Hepatocyte (in vitro differentiated cells): ENCODE measurements around the gene EXPH5. TPM values are rescaled to one million over a fixed set of nuclear protein-coding genes. Genes with fewer than 3 reads are reported as not detected.

Source experiments
- DNase-seq: peaks from one replicate; pipeline ENCODE4 v3.0.0-alpha.2; 2016; ENCODE audit warnings: low spot score
- H2AFZ ChIP-seq: fragments of 200-600 bp; sonication (generic); 2 replicates; pipeline ENCODE4 v1.6.0; 2016; ENCODE audit warnings: antibody characterized with exemption, mild to moderate bottlenecking
- H3K27ac ChIP-seq: fragments of 200-600 bp; sonication (generic); 2 replicates; pipeline ENCODE4 v1.5.1; 2016; ENCODE audit warnings: mild to moderate bottlenecking
- H3K27me3 ChIP-seq: fragments of 200-600 bp; sonication (generic); 2 replicates; pipeline ENCODE4 v1.6.1; 2016
- H3K36me3 ChIP-seq: fragments of 200-600 bp; sonication (generic); replicated peaks from 2 replicates; pipeline ENCODE4 v1.5.1; 2016; ENCODE audit warnings: low read depth; ENCODE audit not compliant: insufficient read depth
- H3K4me1 ChIP-seq: fragments of 200-600 bp; sonication (generic); 2 replicates; pipeline ENCODE4 v1.5.1; 2016; ENCODE audit warnings: mild to moderate bottlenecking, moderate library complexity; ENCODE audit not compliant: insufficient read depth
- H3K4me2 ChIP-seq: fragments of 200-600 bp; sonication (generic); 2 replicates; pipeline ENCODE4 v1.6.0; 2016
- H3K4me3 ChIP-seq: fragments of 200-600 bp; sonication (generic); 2 replicates; pipeline ENCODE4 v1.5.1; 2016; ENCODE audit warnings: mild to moderate bottlenecking
- H3K79me2 ChIP-seq: fragments of 200-600 bp; sonication (generic); 2 replicates; pipeline ENCODE4 v1.6.0; 2017; ENCODE audit warnings: mild to moderate bottlenecking
- H3K9me2 ChIP-seq: fragments of 200-600 bp; sonication (generic); replicated peaks from 2 replicates; pipeline ENCODE4 v1.6.0; 2017; ENCODE audit warnings: mild to moderate bottlenecking; ENCODE audit not compliant: insufficient read depth
- H3K9me3 ChIP-seq: fragments of 200-600 bp; sonication (generic); 2 replicates; pipeline ENCODE4 v1.5.1; 2016; ENCODE audit warnings: low read depth, mild to moderate bottlenecking
- H4K20me1 ChIP-seq: fragments of 200-600 bp; sonication (generic); 2 replicates; pipeline ENCODE4 v1.6.0; 2016; ENCODE audit warnings: mild to moderate bottlenecking; ENCODE audit not compliant: insufficient read depth, poor library complexity, severe bottlenecking
- EZH2 ChIP-seq: fragments of 200-600 bp; sonication (generic); IDR thresholded peaks from 2 replicates; pipeline ENCODE4 v1.6.1; 2016; ENCODE audit warnings: antibody characterized with exemption, mild to moderate bottlenecking, borderline replicate concordance
- EZH2phosphoT487 ChIP-seq: fragments of 200-600 bp; sonication (generic); IDR thresholded peaks from one replicate; pipeline ENCODE4 v1.6.1; 2018; ENCODE audit warnings: antibody characterized with exemption, mild to moderate bottlenecking, low read depth, moderate library complexity; ENCODE audit not compliant: unreplicated experiment, severe bottlenecking
- WGBS: methylation state at CpG from one replicate; pipeline ENCODE4 v1.1.6; 2016; ENCODE audit warnings: low lambda C conversion rate; ENCODE audit errors: missing lambda C conversion rate; 5-methylcytosine and 5-hydroxymethylcytosine counted together
- polyA plus RNA-seq: library from polyadenylated mRNA; unstranded; fragments of >200 nt; fragmentation: Nextera tagmentation; extraction: Ambion mirVana; gene quantifications from 2 replicates; pipeline ENCODE4 v1.2.1, GENCODE V29; 2016
- total RNA-seq: library from RNA; depleted of rRNA; stranded (reverse); fragments of >200 nt; gene quantifications from 2 replicates; pipeline ENCODE4 v1.2.3, GENCODE V29; 2014
- TF ChIP-seq, protein P1 (sequence below): fragments of 200-600 bp; sonication (generic); IDR thresholded peaks from 2 replicates; pipeline ENCODE4 v1.5.1; 2016; ENCODE audit warnings: antibody characterized with exemption, mild to moderate bottlenecking; ENCODE audit not compliant: poor library complexity

The EXPH5 gene
- total and polyA plus RNA-seq, 2 experiments from 2014 or later = 1.8 to 4.5 TPM

DNA sequence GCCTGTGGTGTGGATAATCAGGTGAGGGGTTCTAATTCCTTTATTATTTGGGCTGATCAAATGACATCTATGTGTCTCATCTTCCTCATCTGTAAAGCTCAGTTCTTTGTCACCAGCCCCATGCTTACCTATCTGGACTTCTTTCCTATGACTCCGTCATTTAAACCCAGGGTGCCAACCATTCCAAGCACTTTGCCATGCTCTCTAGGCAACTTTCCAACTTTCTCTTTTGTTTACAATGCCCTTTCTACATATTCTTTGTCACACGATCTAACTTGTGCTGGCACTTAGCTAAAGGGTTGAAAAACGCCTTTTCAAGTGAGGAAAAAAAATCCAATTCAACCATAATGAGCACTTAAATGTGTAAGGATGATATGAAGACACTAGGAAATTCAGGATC is 27.9 kb downstream of the EXPH5 start:
- DNase-seq = no peak
- H3K4me1 ChIP-seq = no peaks in the 10 kb centered on the region
- H3K27me3 ChIP-seq = no peaks in the 10 kb centered on the region
- no peaks in the 10 kb centered on the region for H3K9me2 ChIP-seq
- no peaks in the 10 kb centered on the region for H3K9me3 ChIP-seq
- no peak overlapping the region for H2AFZ ChIP-seq
- no peaks in the 10 kb centered on the region for H4K20me1 ChIP-seq
- H3K36me3 ChIP-seq = no peaks in the 10 kb centered on the region
- no peak for TF ChIP-seq EZH2phosphoT487
- TF ChIP-seq EZH2 = no peak
- TF ChIP-seq, protein P1, sequence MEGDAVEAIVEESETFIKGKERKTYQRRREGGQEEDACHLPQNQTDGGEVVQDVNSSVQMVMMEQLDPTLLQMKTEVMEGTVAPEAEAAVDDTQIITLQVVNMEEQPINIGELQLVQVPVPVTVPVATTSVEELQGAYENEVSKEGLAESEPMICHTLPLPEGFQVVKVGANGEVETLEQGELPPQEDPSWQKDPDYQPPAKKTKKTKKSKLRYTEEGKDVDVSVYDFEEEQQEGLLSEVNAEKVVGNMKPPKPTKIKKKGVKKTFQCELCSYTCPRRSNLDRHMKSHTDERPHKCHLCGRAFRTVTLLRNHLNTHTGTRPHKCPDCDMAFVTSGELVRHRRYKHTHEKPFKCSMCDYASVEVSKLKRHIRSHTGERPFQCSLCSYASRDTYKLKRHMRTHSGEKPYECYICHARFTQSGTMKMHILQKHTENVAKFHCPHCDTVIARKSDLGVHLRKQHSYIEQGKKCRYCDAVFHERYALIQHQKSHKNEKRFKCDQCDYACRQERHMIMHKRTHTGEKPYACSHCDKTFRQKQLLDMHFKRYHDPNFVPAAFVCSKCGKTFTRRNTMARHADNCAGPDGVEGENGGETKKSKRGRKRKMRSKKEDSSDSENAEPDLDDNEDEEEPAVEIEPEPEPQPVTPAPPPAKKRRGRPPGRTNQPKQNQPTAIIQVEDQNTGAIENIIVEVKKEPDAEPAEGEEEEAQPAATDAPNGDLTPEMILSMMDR = no peak
- H3K27ac ChIP-seq = no peak overlapping the region
- H3K4me3 ChIP-seq = no peak overlapping the region
- WGBS = 74% methylated on average over 3 of the region's 3 CpGs
- no peak overlapping the region for H3K4me2 ChIP-seq
- H3K79me2 ChIP-seq = no peaks in the 10 kb centered on the region

DNA sequence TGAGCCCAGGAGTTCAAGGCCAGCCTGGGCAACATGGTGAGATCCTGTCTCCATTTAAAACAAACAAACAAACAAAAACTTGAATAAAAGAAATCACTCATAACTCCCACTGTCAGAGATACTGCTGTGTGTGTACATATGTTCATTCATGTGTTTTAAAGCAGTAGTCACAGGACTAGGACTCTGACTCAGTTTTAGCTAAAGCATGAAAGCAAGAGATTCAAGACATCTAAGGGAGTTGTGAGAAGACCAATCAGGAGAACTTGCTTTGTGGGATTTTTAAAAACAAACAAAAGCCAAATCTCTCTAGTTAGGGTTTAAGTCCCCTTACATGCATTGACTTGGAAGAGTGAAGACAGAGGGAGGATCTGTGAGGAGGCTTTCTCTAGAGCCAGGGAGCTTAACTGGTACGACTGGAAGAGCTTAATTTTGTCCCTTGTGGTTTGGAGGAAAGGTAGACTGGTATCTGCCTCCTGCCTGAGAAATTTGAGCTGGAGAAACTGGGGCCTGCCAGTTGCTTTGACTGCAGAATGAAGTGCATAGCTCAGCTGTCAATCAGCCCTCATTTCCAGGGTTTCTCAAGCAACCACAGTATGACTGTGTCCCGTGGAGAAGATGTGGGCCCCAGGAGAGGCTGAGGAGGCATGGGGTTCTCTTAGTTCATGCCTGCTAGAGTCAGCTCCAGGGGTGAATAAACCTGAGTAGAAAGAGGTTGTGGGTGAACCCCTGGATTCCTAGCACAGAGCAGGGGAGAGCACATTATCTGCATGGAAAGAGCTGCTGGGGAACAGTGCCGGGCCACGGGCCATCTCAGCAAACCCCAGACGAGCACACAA is 30.6 kb downstream of the EXPH5 start:
- no peaks in the 10 kb centered on the region for H3K36me3 ChIP-seq
- TF ChIP-seq EZH2phosphoT487 (no peak), EZH2 (no peak)
- TF ChIP-seq, protein P1 = no peak
- H3K4me2 ChIP-seq = no peak overlapping the region
- H3K27ac ChIP-seq = no peak overlapping the region
- no peaks in the 10 kb centered on the region for H3K27me3 ChIP-seq
- 64% methylated on average over 5 of the region's 5 CpGs for WGBS
- no peaks in the 10 kb centered on the region for H3K4me1 ChIP-seq
- no peaks in the 10 kb centered on the region for H3K9me2 ChIP-seq
- H3K4me3 ChIP-seq = no peak overlapping the region
- no peak for DNase-seq
- H3K9me3 ChIP-seq = no peaks in the 10 kb centered on the region
- no peaks in the 10 kb centered on the region for H3K79me2 ChIP-seq
- no peak overlapping the region for H2AFZ ChIP-seq
- no peaks in the 10 kb centered on the region for H4K20me1 ChIP-seq

DNA sequence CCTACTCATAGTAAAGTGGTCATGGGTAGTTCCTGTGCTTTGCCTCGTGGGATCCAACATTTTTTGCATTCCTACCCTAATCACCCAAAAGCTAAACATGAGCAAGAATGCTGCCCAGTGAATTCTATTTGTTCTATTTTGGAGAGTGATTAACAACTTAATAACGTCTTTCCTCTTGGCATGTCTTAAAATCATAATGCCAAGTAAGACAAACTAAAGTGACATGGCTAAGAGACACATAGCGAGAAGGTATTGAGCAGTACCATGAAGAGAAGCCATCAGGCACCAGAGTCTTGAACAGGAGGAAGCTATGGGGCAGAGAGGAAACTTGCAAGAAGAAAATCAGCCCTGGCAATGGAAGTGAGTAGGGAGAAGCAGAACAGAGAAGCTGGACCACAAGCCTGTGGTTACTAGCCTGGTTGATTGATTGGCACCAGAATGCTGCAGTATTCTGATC is 32.0 kb downstream of the EXPH5 start:
- no peaks in the 10 kb centered on the region for H3K9me2 ChIP-seq
- H3K4me3 ChIP-seq = no peak overlapping the region
- no peaks in the 10 kb centered on the region for H3K27me3 ChIP-seq
- H3K9me3 ChIP-seq = no peaks in the 10 kb centered on the region
- no peaks in the 10 kb centered on the region for H4K20me1 ChIP-seq
- no peaks in the 10 kb centered on the region for H3K79me2 ChIP-seq
- TF ChIP-seq EZH2phosphoT487 = no peak
- TF ChIP-seq, protein P1 = no peak
- TF ChIP-seq EZH2 = no peak
- no peak for DNase-seq
- H3K36me3 ChIP-seq = no peaks in the 10 kb centered on the region
- H3K27ac ChIP-seq = no peak overlapping the region
- no peak overlapping the region for H3K4me2 ChIP-seq
- H3K4me1 ChIP-seq = no peaks in the 10 kb centered on the region
- no peak overlapping the region for H2AFZ ChIP-seq
- 44% methylated on average over 3 of the region's 3 CpGs for WGBS
